Heart left ventricle (tissue), 16 donors: ENCODE data around the gene BFSP1. TPM values are rescaled to one million over a fixed set of nuclear protein-coding genes. Genes with fewer than 3 reads are reported as not detected.

ENCODE experiments used
- ATAC-seq, 4 donors: fragments of 200-7000 bp; cut with Tn5 transposase; one replicate each; pipeline ENCODE4 v1.9.1; 2020 to 2022; ENCODE audit warnings: moderate library complexity in 4 of 4, mild to moderate bottlenecking in 3 of 4, moderate number of reproducible peaks in 1 of 4
- DNase-seq, 5 donors: peaks; one replicate each; pipeline ENCODE4 v3.0.0-alpha.2; 2020
- H3K27ac ChIP-seq, 12 donors: fragments of 200-600 bp; sonication (generic) in 4 of 12; one replicate each; pipeline versions ENCODE4 v1.5.0 to v1.8.0; 2016 to 2022; ENCODE audit warnings: mild to moderate bottlenecking in 2 of 12
- H3K27me3 ChIP-seq, 9 donors: fragments of 200-600 bp; sonication (generic) in 2 of 9; one replicate each; pipeline versions ENCODE4 v1.5.1 to v1.8.0; 2016 to 2022; ENCODE audit warnings: mild to moderate bottlenecking in 3 of 9
- H3K36me3 ChIP-seq, 9 donors: fragments of 200-600 bp; sonication (generic) in 2 of 9; one replicate each; pipeline versions ENCODE4 v1.5.0 to v1.8.0; 2018 to 2022; ENCODE audit warnings: mild to moderate bottlenecking in 2 of 9
- H3K4me1 ChIP-seq, 12 donors: fragments of 200-600 bp; sonication (generic) in 4 of 12; one replicate each; pipeline versions ENCODE4 v1.5.0 to v1.8.0; 2016 to 2022; ENCODE audit warnings: mild to moderate bottlenecking in 3 of 12
- H3K4me3 ChIP-seq, 12 donors: fragments of 200-600 bp; sonication (generic) in 4 of 12; one replicate each; pipeline versions ENCODE4 v1.5.0 to v1.8.0; 2017 to 2022; ENCODE audit warnings: mild to moderate bottlenecking in 9 of 12, moderate library complexity in 4 of 12
- H3K9me3 ChIP-seq, 12 donors: fragments of 200-600 bp; sonication (generic) in 4 of 12; one replicate each; pipeline versions ENCODE4 v1.5.0 to v1.8.0; 2016 to 2022; ENCODE audit warnings: mild to moderate bottlenecking in 1 of 12
- CTCF ChIP-seq, 12 donors: fragments of 200-600 bp; sonication (generic) in 4 of 12; IDR thresholded peaks; one replicate each; pipeline versions ENCODE4 v1.5.0 to v1.8.0; 2018 to 2022; ENCODE audit warnings: antibody characterized with exemption in 12 of 12, mild to moderate bottlenecking in 5 of 12
- POLR2A ChIP-seq, 2 donors: fragments of 450-650 bp; IDR thresholded peaks; one replicate each; pipeline ENCODE4 v1.6.1; 2017; ENCODE audit warnings: antibody characterized with exemption in 2 of 2, mild to moderate bottlenecking in 2 of 2, moderate library complexity in 2 of 2
- WGBS, 4 donors: extraction: QIAGEN DNeasy Blood & Tissue Kit in 2 of 4; methylation state at CpG; one replicate each; pipeline versions ENCODE4 v1.1.5 to v1.1.7; 2013 to 2018; 5-methylcytosine and 5-hydroxymethylcytosine counted together
- intact Hi-C, 10 donors: fragments of 100-400 bp; cut with DNase I; formaldehyde crosslinking; loops; one replicate each; pipeline versions ENCODE4 v1.11.1 to v1.14.2; 2022
- polyA plus RNA-seq, 2 donors: library from polyadenylated mRNA; stranded (reverse); fragments of 200-250 nt; gene quantifications; one replicate each; pipeline ENCODE4 v1.2.3, GENCODE V29; 2013
- total RNA-seq, 9 donors: library from RNA; depleted of rRNA in 2 of 9; stranded (reverse); fragments of >200 nt in 2 of 9; fragmentation: NEBNext Ultra II Directional in 3 of 9; extraction: Animal tissue kit (Norgen Biotek cat#: 25700) in 3 of 9; gene quantifications; one replicate each; pipeline versions ENCODE4 v1.1.0 to v1.2.4, GENCODE V29; 2016 to 2023
- donor health status: ischemic (EF 13 %, LVEDD 7.1; RV severe dilation, severe dysfunction).
- donor health status: healthy with polysubstance abuse.
- donor health status: DM: no; HTN: yes; CAD: no.
- donor health status: DM: no; HTN: no; CAD: no.
- donor health status: ischemic (EF 25% LVEDD 6.9; RV normal size, moderate dysfunction).
- donor health status: ischemic (EF 25% LVEDD 5.7; RV mildly dilated, moderate dysfunction).
- donor health status: healthy.
- donor health status: DM: yes; HTN: yes; CAD: no.
- donor health status: ischemic (EF 35%, LVEDD 5.7; RV mildly dilated, moderate dysfunction).
- donor health status: nonischemic (EF 11% LVEDD 7.7; RV severe dilation, severe dysfunction).
- donor health status: DM: yes; HTN: yes; CAD: no.
- donor health status: PGD.
- donor health status: ischemic (EF 29% LVEDD 5.4; RV normal size, mild dysfunction).
- donor health status: nonischemic (EF 23%, LVEDD 6.1; RV moderate dilation, normal function).

BFSP1 gene
- total and polyA plus RNA-seq, 11 donors: 0.11 to 1.4 (median 0.63) TPM

GRCh38 chr20:17557675-17558006, 26.5 kb upstream of the BFSP1 start:
- Histone ChIP-seq H3K9me3 (no peaks in the 10 kb centered on the region), H3K4me3 (no peak overlapping the region), H3K27ac (peak overlapping the region in 10 of 12 donors; percentile 51 to 89 (median 80)), H3K27me3 (no peaks in the 10 kb centered on the region), H3K36me3 (no peaks in the 10 kb centered on the region), H3K4me1 (peaks cover 0 to 42% (median 20%) of the 10 kb centered on the region in 12 donors)
- TF ChIP-seq POLR2A (IDR thresholded peaks at IDR 0.05) (no peak), CTCF (IDR thresholded peaks at IDR 0.05) (no peak)
- no peak for DNase-seq
- intact Hi-C loops: no loop called here
- peak in 1 of 4 donors; percentile 49 for ATAC-seq
- WGBS, 4 donors: 74 to 84% (median 82%) methylated on average over 3 of the region's 3 CpGs

GRCh38 chr20:17556837-17557674, 25.9 kb upstream of the BFSP1 start:
- DNase-seq: peak; percentile 72 to 85 (median 78)
- WGBS, 4 donors: 61 to 68% (median 63%) methylated on average over 11 of the region's 11 CpGs
- H3K4me1 ChIP-seq: peaks cover 0 to 37% (median 19%) of the 10 kb centered on the region in 12 donors

GRCh38 chr20:17555106-17555505, 23.9 kb upstream of the BFSP1 start:
- Histone ChIP-seq H3K36me3 (no peaks in the 10 kb centered on the region), H3K27ac (peak overlapping the region in 1 of 12 donors; percentile 89), H3K4me3 (no peak overlapping the region), H3K9me3 (no peaks in the 10 kb centered on the region), H3K27me3 (no peaks in the 10 kb centered on the region), H3K4me1 (peaks cover 0 to 37% (median 19%) of the 10 kb centered on the region in 12 donors)
- 98 to 100% (median 98%) methylated on average over 3 of the region's 3 CpGs for WGBS, 4 donors
- DNase-seq: no peak
- no peak for ATAC-seq
- intact Hi-C loops: no loop called here
- no peak for TF ChIP-seq POLR2A (IDR thresholded peaks at IDR 0.05)
- no peak for TF ChIP-seq CTCF (IDR thresholded peaks at IDR 0.05)

More at GRCh38 chr20:17556837-17557674, 25.9 kb upstream of the BFSP1 start:
- peak overlapping the region in 11 of 12 donors; percentile 37 to 89 (median 78) for H3K27ac ChIP-seq
- no peaks in the 10 kb centered on the region for H3K27me3 ChIP-seq
- intact Hi-C loops: no loop called here
- ATAC-seq: peak; percentile 74 to 88 (median 80)
- no peak overlapping the region for H3K4me3 ChIP-seq
- no peaks in the 10 kb centered on the region for H3K36me3 ChIP-seq
- no peaks in the 10 kb centered on the region for H3K9me3 ChIP-seq
- TF ChIP-seq POLR2A (IDR thresholded peaks at IDR 0.05): no peak
- TF ChIP-seq CTCF (IDR thresholded peaks at IDR 0.05): no peak

GRCh38 chr20:17549131-17549530, 18.0 kb upstream of the BFSP1 start:
- Histone ChIP-seq H3K36me3 (no peaks in the 10 kb centered on the region), H3K27ac (peak overlapping the region in 1 of 12 donors; percentile 55), H3K4me1 (peaks cover 0 to 2% (median 0%) of the 10 kb centered on the region in 12 donors), H3K4me3 (no peak overlapping the region), H3K27me3 (no peaks in the 10 kb centered on the region), H3K9me3 (no peaks in the 10 kb centered on the region)
- intact Hi-C loops: no loop called here
- TF ChIP-seq CTCF (IDR thresholded peaks at IDR 0.05): no peak
- TF ChIP-seq POLR2A (IDR thresholded peaks at IDR 0.05): no peak
- DNase-seq: no peak
- 83 to 84% (median 84%) methylated on average over 4 of the region's 4 CpGs for WGBS, 4 donors
- no peak for ATAC-seq
